ENCODE data around the gene DNASE1. TPM values are rescaled to one million over a fixed set of nuclear protein-coding genes. Genes with fewer than 3 reads are reported as not detected.

Gene DNASE1
- total and polyA plus RNA-seq, 9 of the 15 experiments (the other 6 are each of a cell fraction or from before 2014, with no cell fraction given) = 0.53 to 10.1 (median 5.9) TPM

DNA sequence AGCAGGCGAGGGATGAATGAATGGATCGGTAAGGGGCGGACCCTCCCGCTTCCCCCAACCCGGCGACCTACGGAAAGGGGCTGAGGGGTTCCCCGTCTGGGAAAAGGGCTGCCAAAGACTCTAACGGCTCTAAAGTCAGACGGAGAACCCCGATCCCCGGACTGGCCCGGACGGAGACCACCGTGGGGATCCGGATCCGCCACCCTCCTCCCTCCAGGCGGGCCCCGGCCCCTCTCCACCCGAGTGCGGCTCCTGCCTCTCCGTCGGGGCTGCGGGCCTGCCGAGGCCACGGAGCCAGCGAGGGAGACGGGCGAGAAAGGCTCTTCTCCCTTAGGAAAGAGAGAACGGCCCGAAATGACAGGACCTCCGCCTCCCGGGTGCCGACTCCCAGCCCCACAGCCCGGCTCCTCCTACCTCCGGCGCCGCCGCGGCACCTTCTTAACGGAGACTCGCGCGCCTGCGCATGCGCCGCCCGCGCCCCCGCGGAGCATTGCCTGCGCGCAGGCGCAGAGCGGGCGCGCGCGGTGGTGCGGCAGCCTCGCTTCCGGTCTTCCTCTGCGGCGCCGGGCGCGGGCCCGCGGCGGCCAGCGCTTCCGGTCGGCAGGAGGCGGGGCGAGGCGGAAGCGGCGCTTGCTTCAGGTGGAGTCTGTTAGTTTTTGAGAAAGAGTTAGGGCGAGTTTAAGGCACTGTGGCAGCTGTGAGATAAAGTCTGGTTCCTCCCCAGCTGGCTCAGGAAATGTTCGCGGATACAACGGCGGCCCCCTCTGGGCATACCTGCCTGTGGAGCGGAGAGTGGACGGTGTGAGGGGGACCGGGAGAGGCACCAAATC is 43.1 kb upstream of the DNASE1 start, which contains the start of gene SLX4 (continued):
- TF ChIP-seq, protein P1, sequence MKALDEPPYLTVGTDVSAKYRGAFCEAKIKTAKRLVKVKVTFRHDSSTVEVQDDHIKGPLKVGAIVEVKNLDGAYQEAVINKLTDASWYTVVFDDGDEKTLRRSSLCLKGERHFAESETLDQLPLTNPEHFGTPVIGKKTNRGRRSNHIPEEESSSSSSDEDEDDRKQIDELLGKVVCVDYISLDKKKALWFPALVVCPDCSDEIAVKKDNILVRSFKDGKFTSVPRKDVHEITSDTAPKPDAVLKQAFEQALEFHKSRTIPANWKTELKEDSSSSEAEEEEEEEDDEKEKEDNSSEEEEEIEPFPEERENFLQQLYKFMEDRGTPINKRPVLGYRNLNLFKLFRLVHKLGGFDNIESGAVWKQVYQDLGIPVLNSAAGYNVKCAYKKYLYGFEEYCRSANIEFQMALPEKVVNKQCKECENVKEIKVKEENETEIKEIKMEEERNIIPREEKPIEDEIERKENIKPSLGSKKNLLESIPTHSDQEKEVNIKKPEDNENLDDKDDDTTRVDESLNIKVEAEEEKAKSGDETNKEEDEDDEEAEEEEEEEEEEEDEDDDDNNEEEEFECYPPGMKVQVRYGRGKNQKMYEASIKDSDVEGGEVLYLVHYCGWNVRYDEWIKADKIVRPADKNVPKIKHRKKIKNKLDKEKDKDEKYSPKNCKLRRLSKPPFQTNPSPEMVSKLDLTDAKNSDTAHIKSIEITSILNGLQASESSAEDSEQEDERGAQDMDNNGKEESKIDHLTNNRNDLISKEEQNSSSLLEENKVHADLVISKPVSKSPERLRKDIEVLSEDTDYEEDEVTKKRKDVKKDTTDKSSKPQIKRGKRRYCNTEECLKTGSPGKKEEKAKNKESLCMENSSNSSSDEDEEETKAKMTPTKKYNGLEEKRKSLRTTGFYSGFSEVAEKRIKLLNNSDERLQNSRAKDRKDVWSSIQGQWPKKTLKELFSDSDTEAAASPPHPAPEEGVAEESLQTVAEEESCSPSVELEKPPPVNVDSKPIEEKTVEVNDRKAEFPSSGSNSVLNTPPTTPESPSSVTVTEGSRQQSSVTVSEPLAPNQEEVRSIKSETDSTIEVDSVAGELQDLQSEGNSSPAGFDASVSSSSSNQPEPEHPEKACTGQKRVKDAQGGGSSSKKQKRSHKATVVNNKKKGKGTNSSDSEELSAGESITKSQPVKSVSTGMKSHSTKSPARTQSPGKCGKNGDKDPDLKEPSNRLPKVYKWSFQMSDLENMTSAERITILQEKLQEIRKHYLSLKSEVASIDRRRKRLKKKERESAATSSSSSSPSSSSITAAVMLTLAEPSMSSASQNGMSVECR (CRISPR knock-in tag; IDR thresholded peaks at IDR 0.05) = no peak; the same call in 1 of the 2 replicates
- TF ChIP-seq NR3C1 (CRISPR knock-in tag; IDR thresholded peaks at IDR 0.05) = no peak
- TF ChIP-seq, protein P2, sequence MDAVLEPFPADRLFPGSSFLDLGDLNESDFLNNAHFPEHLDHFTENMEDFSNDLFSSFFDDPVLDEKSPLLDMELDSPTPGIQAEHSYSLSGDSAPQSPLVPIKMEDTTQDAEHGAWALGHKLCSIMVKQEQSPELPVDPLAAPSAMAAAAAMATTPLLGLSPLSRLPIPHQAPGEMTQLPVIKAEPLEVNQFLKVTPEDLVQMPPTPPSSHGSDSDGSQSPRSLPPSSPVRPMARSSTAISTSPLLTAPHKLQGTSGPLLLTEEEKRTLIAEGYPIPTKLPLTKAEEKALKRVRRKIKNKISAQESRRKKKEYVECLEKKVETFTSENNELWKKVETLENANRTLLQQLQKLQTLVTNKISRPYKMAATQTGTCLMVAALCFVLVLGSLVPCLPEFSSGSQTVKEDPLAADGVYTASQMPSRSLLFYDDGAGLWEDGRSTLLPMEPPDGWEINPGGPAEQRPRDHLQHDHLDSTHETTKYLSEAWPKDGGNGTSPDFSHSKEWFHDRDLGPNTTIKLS (IDR thresholded peaks at IDR 0.05; ENCODE audit: borderline replicate concordance, low read depth) = peak; percentile 67; the same call in 1 of the 2 replicates
- TF ChIP-seq DPF2 (IDR thresholded peaks at IDR 0.05) = no peak
- no peak for TF ChIP-seq HNRNPK (IDR thresholded peaks at IDR 0.05; ENCODE audit: low read depth, low read length, poor library complexity, severe bottlenecking)
- 0 out of 2 replicates have a peak, but pooled peaks have one; percentile 14 for TF ChIP-seq NBN (IDR thresholded peaks at IDR 0.05; ENCODE audit: low read depth)
- TF ChIP-seq KDM2B (CRISPR knock-in tag; IDR thresholded peaks at IDR 0.05) = peak; percentile 37; the same call in 1 of the 2 replicates
- TF ChIP-seq, protein P3, sequence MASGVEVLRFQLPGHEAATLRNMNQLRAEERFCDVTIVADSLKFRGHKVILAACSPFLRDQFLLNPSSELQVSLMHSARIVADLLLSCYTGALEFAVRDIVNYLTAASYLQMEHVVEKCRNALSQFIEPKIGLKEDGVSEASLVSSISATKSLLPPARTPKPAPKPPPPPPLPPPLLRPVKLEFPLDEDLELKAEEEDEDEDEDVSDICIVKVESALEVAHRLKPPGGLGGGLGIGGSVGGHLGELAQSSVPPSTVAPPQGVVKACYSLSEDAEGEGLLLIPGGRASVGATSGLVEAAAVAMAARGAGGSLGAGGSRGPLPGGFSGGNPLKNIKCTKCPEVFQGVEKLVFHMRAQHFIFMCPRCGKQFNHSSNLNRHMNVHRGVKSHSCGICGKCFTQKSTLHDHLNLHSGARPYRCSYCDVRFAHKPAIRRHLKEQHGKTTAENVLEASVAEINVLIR (CRISPR knock-in tag; IDR thresholded peaks at IDR 0.05) = no peak
- peak; percentile 48; the same call in 1 of the 2 replicates for TF ChIP-seq FOXP1 (CRISPR knock-in tag; IDR thresholded peaks at IDR 0.05)
- TF ChIP-seq, protein P4, sequence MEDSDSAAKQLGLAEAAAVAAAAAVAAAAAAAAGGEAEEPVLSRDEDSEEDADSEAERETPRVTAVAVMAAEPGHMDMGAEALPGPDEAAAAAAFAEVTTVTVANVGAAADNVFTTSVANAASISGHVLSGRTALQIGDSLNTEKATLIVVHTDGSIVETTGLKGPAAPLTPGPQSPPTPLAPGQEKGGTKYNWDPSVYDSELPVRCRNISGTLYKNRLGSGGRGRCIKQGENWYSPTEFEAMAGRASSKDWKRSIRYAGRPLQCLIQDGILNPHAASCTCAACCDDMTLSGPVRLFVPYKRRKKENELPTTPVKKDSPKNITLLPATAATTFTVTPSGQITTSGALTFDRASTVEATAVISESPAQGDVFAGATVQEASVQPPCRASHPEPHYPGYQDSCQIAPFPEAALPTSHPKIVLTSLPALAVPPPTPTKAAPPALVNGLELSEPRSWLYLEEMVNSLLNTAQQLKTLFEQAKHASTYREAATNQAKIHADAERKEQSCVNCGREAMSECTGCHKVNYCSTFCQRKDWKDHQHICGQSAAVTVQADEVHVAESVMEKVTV (CRISPR knock-in tag; IDR thresholded peaks at IDR 0.05) = no peak
- TF ChIP-seq DACH1 (IDR thresholded peaks at IDR 0.05; ENCODE audit: partially characterized antibody) = peak; percentile 37
- no peak for TF ChIP-seq TAF15 (IDR thresholded peaks at IDR 0.05; ENCODE audit: low read depth, low read length)
- TF ChIP-seq ZC3H11A (IDR thresholded peaks at IDR 0.05; ENCODE audit: low read depth, low read length) = no peak
- TF ChIP-seq NCOA1 (IDR thresholded peaks at IDR 0.05; ENCODE audit: low read depth) = no peak
- no peak for TF ChIP-seq ZNF24 (IDR thresholded peaks at IDR 0.05)
- TF ChIP-seq, protein P5, sequence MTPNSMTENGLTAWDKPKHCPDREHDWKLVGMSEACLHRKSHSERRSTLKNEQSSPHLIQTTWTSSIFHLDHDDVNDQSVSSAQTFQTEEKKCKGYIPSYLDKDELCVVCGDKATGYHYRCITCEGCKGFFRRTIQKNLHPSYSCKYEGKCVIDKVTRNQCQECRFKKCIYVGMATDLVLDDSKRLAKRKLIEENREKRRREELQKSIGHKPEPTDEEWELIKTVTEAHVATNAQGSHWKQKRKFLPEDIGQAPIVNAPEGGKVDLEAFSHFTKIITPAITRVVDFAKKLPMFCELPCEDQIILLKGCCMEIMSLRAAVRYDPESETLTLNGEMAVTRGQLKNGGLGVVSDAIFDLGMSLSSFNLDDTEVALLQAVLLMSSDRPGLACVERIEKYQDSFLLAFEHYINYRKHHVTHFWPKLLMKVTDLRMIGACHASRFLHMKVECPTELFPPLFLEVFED (CRISPR knock-in tag; conservative IDR thresholded peaks at IDR 0.05) = 0 out of 2 replicates have a peak, but pooled peaks have one; percentile 24
- TF ChIP-seq KLF10 (CRISPR knock-in tag; IDR thresholded peaks at IDR 0.05) = no peak
- TF ChIP-seq FIP1L1 (IDR thresholded peaks at IDR 0.05; ENCODE audit: low read depth, low read length, poor library complexity, severe bottlenecking) = peak; percentile 33
